Hematopoietic multipotent progenitor cell treated with erythropoietin and hydrocortisone succinate and interleukin-3 and kit ligand, for 8 days (in vitro differentiated cells): ENCODE measurements around the gene RYR1.
"Not testable (repeated sequence)": the region's sequence is repeated elsewhere in the genome, so short reads cannot be mapped to it uniquely, and the experiment has no call there.

Source experiments
- DNase-seq: peaks from one replicate; pipeline ENCODE4 v3.0.0-alpha.2; 2015

The RYR1 gene

GRCh38 chr19:38517980-38518379, 84.5 kb downstream of the RYR1 start:
- not testable (repeated sequence) for DNase-seq

- no peak for DNase-seq
Observed at GRCh38 chr19:38519168-38519567, 85.7 kb downstream of the RYR1 start.

- DNase-seq: no peak
Observed at GRCh38 chr19:38519988-38520387, 86.5 kb downstream of the RYR1 start.

GRCh38 chr19:38522915-38523314, 89.4 kb downstream of the RYR1 start:
- DNase-seq: no peak

GRCh38 chr19:38523319-38523718, 89.8 kb downstream of the RYR1 start:
- DNase-seq: no peak

GRCh38 chr19:38524369-38524768, 90.9 kb downstream of the RYR1 start:
- DNase-seq: no peak

- DNase-seq: no peak
Observed at GRCh38 chr19:38524994-38525634, 91.6 kb downstream of the RYR1 start.

GRCh38 chr19:38526430-38526829, 92.9 kb downstream of the RYR1 start:
- no peak for DNase-seq

- peak; percentile 16 for DNase-seq
Observed at GRCh38 chr19:38527466-38528136, 94.1 kb downstream of the RYR1 start.

- DNase-seq: no peak
Observed at GRCh38 chr19:38528213-38528755, 94.8 kb downstream of the RYR1 start.

GRCh38 chr19:38528931-38529330, 95.4 kb downstream of the RYR1 start:
- no peak for DNase-seq

GRCh38 chr19:38531515-38531914, 98.0 kb downstream of the RYR1 start:
- no peak for DNase-seq

- DNase-seq: no peak
Observed at GRCh38 chr19:38532939-38533338, 99.4 kb downstream of the RYR1 start.

- DNase-seq: no peak
Observed at GRCh38 chr19:38534574-38534973, 101.1 kb downstream of the RYR1 start.

- no peak for DNase-seq
Observed at GRCh38 chr19:38535212-38535611, 101.7 kb downstream of the RYR1 start.

GRCh38 chr19:38537071-38537936, 103.8 kb downstream of the RYR1 start:
- no peak for DNase-seq

GRCh38 chr19:38538386-38538785, 104.9 kb downstream of the RYR1 start:
- no peak for DNase-seq

- DNase-seq: peak; percentile 30
Observed at GRCh38 chr19:38538793-38539528, 105.5 kb downstream of the RYR1 start.

- DNase-seq: no peak
Observed at GRCh38 chr19:38539751-38540150, 106.3 kb downstream of the RYR1 start.

GRCh38 chr19:38542040-38542439, 108.5 kb downstream of the RYR1 start:
- DNase-seq: no peak

GRCh38 chr19:38543286-38543806, 109.9 kb downstream of the RYR1 start:
- no peak for DNase-seq

- DNase-seq: peak; percentile 98
Observed at GRCh38 chr19:38543807-38544568, 110.5 kb downstream of the RYR1 start.
